GM12878 (cell line): ENCODE measurements around the gene UFM1. TPM values are rescaled to one million over a fixed set of nuclear protein-coding genes. Genes with fewer than 3 reads are reported as not detected.

Experiments
- ATAC-seq: fragments of 200-7000 bp; cut with Tn5 transposase; 3 replicates; pipeline ENCODE4 v1.9.1; 2020; ENCODE audit warnings: mild to moderate bottlenecking, moderate library complexity
- BruUV-seq: library from RNA; stranded (reverse); fragments of 400-500 nt; replicated peaks from 2 replicates; lab custom pipeline; 2021; lab: Mats Ljungman, UMichigan
- CTCF ChIA-PET: fragments of 300-600 bp; sonication (Branson Sonifier 250); formaldehyde crosslinking; extraction: SDS; loops from one replicate; lab custom pipeline; 2021; ENCODE audit warnings: inconsistent platforms; lab: Yijun Ruan, JAX
- POLR2A ChIA-PET: fragments of 350-600 bp; formaldehyde crosslinking; extraction: SDS; loops from one replicate; lab custom pipeline; 2021; ENCODE audit warnings: inconsistent platforms; lab: Charles Lee
- RAD21 ChIA-PET: fragments of 300-600 bp; sonication (Branson Sonifier 250); formaldehyde crosslinking; loops from one replicate; lab custom pipeline; 2023; ENCODE audit warnings: antibody characterized with exemption; ENCODE audit not compliant: unreplicated experiment; lab: Charles Lee
- SMC1A ChIA-PET: fragments of 300-600 bp; sonication (Branson Sonifier 250); formaldehyde crosslinking; loops from one replicate; lab custom pipeline; 2023; ENCODE audit not compliant: unreplicated experiment, uncharacterized antibody; lab: Charles Lee
- DNase-seq: peaks from one replicate; pipeline ENCODE4 v3.0.0-alpha.2; 2011; ENCODE audit warnings: low read depth, low spot score
- FAIRE-seq: peaks from 3 replicates; lab custom pipeline; 2011; peaks lifted over from hg19 to GRCh38; lab: Jason Lieb, UNC
- H2AFZ ChIP-seq: 2 replicates; pipeline ENCODE4 v1.6.0; 2011; ENCODE audit warnings: low read depth, low read length, control low read depth; ENCODE audit not compliant: control insufficient read depth
- H3K27ac ChIP-seq: 2 replicates; pipeline ENCODE4 v1.5.1; 2011; ENCODE audit warnings: control low read depth; ENCODE audit not compliant: control insufficient read depth, insufficient read depth
- H3K27me3 ChIP-seq, 2 experiments: replicated peaks in 1 of 2; 2 replicates each; pipeline versions ENCODE4 v1.6.0 to v1.6.1; 2011; ENCODE audit warnings: low read length in 1 of 2; ENCODE audit not compliant: control insufficient read depth in 2 of 2, insufficient read depth in 2 of 2
- H3K36me3 ChIP-seq, 2 experiments: 2 replicates each; pipeline ENCODE4 v1.5.1; 2011; ENCODE audit warnings: low read length in 1 of 2; ENCODE audit not compliant: control insufficient read depth in 2 of 2, insufficient read depth in 2 of 2
- H3K4me1 ChIP-seq: 2 replicates; pipeline ENCODE4 v1.6.1; 2011; ENCODE audit warnings: mild to moderate bottlenecking, low read length, moderate library complexity, mixed read lengths; ENCODE audit not compliant: control insufficient read depth, insufficient read depth
- H3K4me2 ChIP-seq: 2 replicates; pipeline ENCODE4 v1.6.0; 2011; ENCODE audit warnings: control low read depth; ENCODE audit not compliant: control insufficient read depth, insufficient read depth
- H3K4me3 ChIP-seq: fragments of 200-600 bp; sonication (generic); 2 replicates; pipeline ENCODE4 v1.5.1; 2016
- H3K79me2 ChIP-seq: 2 replicates; pipeline ENCODE4 v1.6.0; 2011; ENCODE audit warnings: low read length; ENCODE audit not compliant: control insufficient read depth, insufficient read depth
- H3K9ac ChIP-seq: 2 replicates; pipeline ENCODE4 v1.8.0; 2011; ENCODE audit warnings: low read length, control low read depth, mixed read lengths; ENCODE audit not compliant: control insufficient read depth, insufficient read depth
- H3K9me3 ChIP-seq: replicated peaks from 3 replicates; pipeline ENCODE4 v1.5.1; 2011; ENCODE audit warnings: mild to moderate bottlenecking, low read length; ENCODE audit not compliant: control insufficient read depth, insufficient read depth
- H4K20me1 ChIP-seq: 2 replicates; pipeline ENCODE4 v1.6.0; 2011; ENCODE audit not compliant: control insufficient read depth, insufficient read depth
- BCL3 ChIP-seq: IDR thresholded peaks from 2 replicates; pipeline ENCODE4 v1.6.1; 2011; ENCODE audit warnings: borderline replicate concordance, low read depth, mild to moderate bottlenecking, moderate library complexity, low read length; ENCODE audit not compliant: insufficient read depth, poor library complexity, severe bottlenecking
- CEBPB ChIP-seq, 2 experiments: fragments of 150-350 bp in 1 of 2; IDR thresholded peaks; 2 replicates each; pipeline ENCODE4 v1.6.1; 2012 to 2014; ENCODE audit warnings: low read depth in 2 of 2, low read length in 2 of 2, borderline replicate concordance in 1 of 2, inconsistent platforms in 1 of 2
- CHD1 ChIP-seq: IDR thresholded peaks from 2 replicates; pipeline ENCODE4 v1.6.1; 2012; ENCODE audit warnings: low read depth, low read length, improper control_type of control experiment
- ESRRA ChIP-seq: IDR thresholded peaks from 2 replicates; pipeline ENCODE4 v1.6.1; 2012; ENCODE audit warnings: mild to moderate bottlenecking, low read length, improper control_type of control experiment
- MXI1 ChIP-seq: fragments of 150-350 bp; IDR thresholded peaks from 2 replicates; pipeline ENCODE4 v1.6.1; 2011; ENCODE audit warnings: low read depth, mild to moderate bottlenecking, inconsistent platforms, low read length, improper control_type of control experiment
- MYC ChIP-seq: IDR thresholded peaks from 2 replicates; pipeline ENCODE4 v1.6.1; 2011; ENCODE audit warnings: mild to moderate bottlenecking, low read length, moderate library complexity, inconsistent platforms; ENCODE audit not compliant: insufficient read depth, insufficient replicate concordance, insufficient read length, severe bottlenecking
- NR2C1 ChIP-seq: fragments of 450-650 bp; IDR thresholded peaks from 2 replicates; pipeline ENCODE4 v1.6.1; 2017; ENCODE audit warnings: antibody characterized with exemption, mild to moderate bottlenecking, moderate library complexity
- POLR2A ChIP-seq: IDR thresholded peaks from 2 replicates; pipeline ENCODE4 v1.6.1; 2011; ENCODE audit warnings: low read depth, mild to moderate bottlenecking, low read length
- SMAD5 ChIP-seq: IDR thresholded peaks from 2 replicates; pipeline ENCODE4 v1.6.1; 2016; ENCODE audit warnings: antibody characterized with exemption, low read depth
- SMARCA5 ChIP-seq: fragments of 450-650 bp; IDR thresholded peaks from 2 replicates; pipeline ENCODE4 v1.6.1; 2017; ENCODE audit warnings: mild to moderate bottlenecking
- TCF3 ChIP-seq: IDR thresholded peaks from 2 replicates; pipeline ENCODE4 v1.6.1; 2012; ENCODE audit warnings: low read depth, mild to moderate bottlenecking, low read length, borderline replicate concordance; ENCODE audit not compliant: insufficient read depth
- TCF7 ChIP-seq: IDR thresholded peaks from 2 replicates; pipeline ENCODE4 v1.6.1; 2014; ENCODE audit warnings: antibody characterized with exemption, borderline replicate concordance
- WGBS: methylation state at CpG from one replicate; pipeline ENCODE4 v1.1.6; 2016; ENCODE audit warnings: low lambda C conversion rate; ENCODE audit not compliant: insufficient replicate concordance, insufficient coverage; ENCODE audit errors: missing lambda C conversion rate; 5-methylcytosine and 5-hydroxymethylcytosine counted together
- in situ Hi-C: fragments of 300-500 bp; cut with MboI; formaldehyde crosslinking; loops from 9 replicates; pipeline ENCODE4 v1.14.3; 2018; ENCODE audit warnings: mixed read lengths
- intact Hi-C: fragments of 100-400 bp; cut with micrococcal nuclease; formaldehyde crosslinking; loops from one replicate; pipeline ENCODE4 v1.14.2; 2022; ENCODE audit not compliant: unreplicated experiment
- polyA plus RNA-seq, 11 experiments: library from polyadenylated mRNA; depleted of rRNA in 4 of 11; unstranded in 6 of 11; stranded (reverse) in 5 of 11; fragments of >200 nt; fragmentation: Nextera tagmentation in 4 of 11; fragmentation: Illumina TruSeq in 1 of 11; extraction: Ambion mirVana in 4 of 11; extraction: Trizol in 1 of 11; gene quantifications; 1 replicate in 1 of 11; 2 replicates in 10 of 11; pipeline versions ENCODE4 v1.2.1 to v1.2.3, GENCODE V29; 2011 to 2016; ENCODE audit warnings: inconsistent platforms in 2 of 11, missing spikeins in 2 of 11, low read depth in 1 of 11
- total RNA-seq, 4 experiments: library from RNA; depleted of rRNA in 3 of 4; stranded (reverse); fragments of >200 nt in 3 of 4; fragmentation: Illumina TruSeq in 1 of 4; extraction: Trizol in 1 of 4; gene quantifications; 2 replicates each; pipeline versions ENCODE4 v1.2.1 to v1.2.3, GENCODE V29; 2013 to 2021
- TF ChIP-seq, protein P1 (sequence below): fragments of 450-650 bp; conservative IDR thresholded peaks from 2 replicates; pipeline ENCODE4 v1.6.1; 2017; ENCODE audit warnings: mild to moderate bottlenecking, moderate library complexity
- TF ChIP-seq, protein P2 (sequence below): fragments of 150-350 bp; IDR thresholded peaks from 2 replicates; pipeline ENCODE4 v1.6.1; 2016; ENCODE audit warnings: low read depth, low read length
- TF ChIP-seq, protein P3 (sequence below): fragments of 450-650 bp; IDR thresholded peaks from 2 replicates; pipeline ENCODE4 v1.6.1; 2016; ENCODE audit warnings: mild to moderate bottlenecking

The UFM1 gene
- total and polyA plus RNA-seq, 10 of the 15 experiments (the other 5 are each of a cell fraction or from before 2014, with no cell fraction given), result 40.8 to 96.5 (median 73.8) TPM

- DNase-seq (no peak), FAIRE-seq (no peak), ATAC-seq (no peak)
- Histone ChIP-seq H3K79me2 (no peaks in the 10 kb centered on the region), H3K4me1 (no peaks in the 10 kb centered on the region), H3K4me3 (no peak overlapping the region), H3K27ac (no peak overlapping the region), H4K20me1 (no peaks in the 10 kb centered on the region), H3K27me3 (no peaks in the 10 kb centered on the region), H2AFZ (no peak overlapping the region), H3K9me3 (no peaks in the 10 kb centered on the region), H3K4me2 (no peak overlapping the region), H3K9ac (no peak overlapping the region), H3K36me3 (no peaks in the 10 kb centered on the region)
- ChIA-PET POLR2A (no interaction called here), SMC1A (no interaction called here), RAD21 (interaction anchor here (0.6 kb wide), 1 partner anchor 124 kb away, joined by 4 read pairs; no protein-coding TSS in a partner anchor), CTCF (interaction anchor here (1.3 kb wide), 1 partner anchor 23 kb away, joined by 3 read pairs; no protein-coding TSS in a partner anchor)
- BruUV-seq, result no TSS peak
- TF ChIP-seq, protein P1, sequence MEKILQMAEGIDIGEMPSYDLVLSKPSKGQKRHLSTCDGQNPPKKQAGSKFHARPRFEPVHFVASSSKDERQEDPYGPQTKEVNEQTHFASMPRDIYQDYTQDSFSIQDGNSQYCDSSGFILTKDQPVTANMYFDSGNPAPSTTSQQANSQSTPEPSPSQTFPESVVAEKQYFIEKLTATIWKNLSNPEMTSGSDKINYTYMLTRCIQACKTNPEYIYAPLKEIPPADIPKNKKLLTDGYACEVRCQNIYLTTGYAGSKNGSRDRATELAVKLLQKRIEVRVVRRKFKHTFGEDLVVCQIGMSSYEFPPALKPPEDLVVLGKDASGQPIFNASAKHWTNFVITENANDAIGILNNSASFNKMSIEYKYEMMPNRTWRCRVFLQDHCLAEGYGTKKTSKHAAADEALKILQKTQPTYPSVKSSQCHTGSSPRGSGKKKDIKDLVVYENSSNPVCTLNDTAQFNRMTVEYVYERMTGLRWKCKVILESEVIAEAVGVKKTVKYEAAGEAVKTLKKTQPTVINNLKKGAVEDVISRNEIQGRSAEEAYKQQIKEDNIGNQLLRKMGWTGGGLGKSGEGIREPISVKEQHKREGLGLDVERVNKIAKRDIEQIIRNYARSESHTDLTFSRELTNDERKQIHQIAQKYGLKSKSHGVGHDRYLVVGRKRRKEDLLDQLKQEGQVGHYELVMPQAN, result no peak
- TF ChIP-seq MXI1 (no peak), TCF7 (no peak), TCF3 (no peak), CEBPB (IDR thresholded peaks at IDR 0.05; ENCODE audit: borderline replicate concordance in 1 of 2, low read depth in 2 of 2, low read length in 2 of 2) (no peak), SMARCA5 (no peak), SMAD5 (no peak), ESRRA (no peak), BCL3 (no peak), CHD1 (no peak), NR2C1 (no peak), POLR2A (no peak), MYC (no peak)
- TF ChIP-seq, protein P2, sequence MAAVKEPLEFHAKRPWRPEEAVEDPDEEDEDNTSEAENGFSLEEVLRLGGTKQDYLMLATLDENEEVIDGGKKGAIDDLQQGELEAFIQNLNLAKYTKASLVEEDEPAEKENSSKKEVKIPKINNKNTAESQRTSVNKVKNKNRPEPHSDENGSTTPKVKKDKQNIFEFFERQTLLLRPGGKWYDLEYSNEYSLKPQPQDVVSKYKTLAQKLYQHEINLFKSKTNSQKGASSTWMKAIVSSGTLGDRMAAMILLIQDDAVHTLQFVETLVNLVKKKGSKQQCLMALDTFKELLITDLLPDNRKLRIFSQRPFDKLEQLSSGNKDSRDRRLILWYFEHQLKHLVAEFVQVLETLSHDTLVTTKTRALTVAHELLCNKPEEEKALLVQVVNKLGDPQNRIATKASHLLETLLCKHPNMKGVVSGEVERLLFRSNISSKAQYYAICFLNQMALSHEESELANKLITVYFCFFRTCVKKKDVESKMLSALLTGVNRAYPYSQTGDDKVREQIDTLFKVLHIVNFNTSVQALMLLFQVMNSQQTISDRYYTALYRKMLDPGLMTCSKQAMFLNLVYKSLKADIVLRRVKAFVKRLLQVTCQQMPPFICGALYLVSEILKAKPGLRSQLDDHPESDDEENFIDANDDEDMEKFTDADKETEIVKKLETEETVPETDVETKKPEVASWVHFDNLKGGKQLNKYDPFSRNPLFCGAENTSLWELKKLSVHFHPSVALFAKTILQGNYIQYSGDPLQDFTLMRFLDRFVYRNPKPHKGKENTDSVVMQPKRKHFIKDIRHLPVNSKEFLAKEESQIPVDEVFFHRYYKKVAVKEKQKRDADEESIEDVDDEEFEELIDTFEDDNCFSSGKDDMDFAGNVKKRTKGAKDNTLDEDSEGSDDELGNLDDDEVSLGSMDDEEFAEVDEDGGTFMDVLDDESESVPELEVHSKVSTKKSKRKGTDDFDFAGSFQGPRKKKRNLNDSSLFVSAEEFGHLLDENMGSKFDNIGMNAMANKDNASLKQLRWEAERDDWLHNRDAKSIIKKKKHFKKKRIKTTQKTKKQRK, result no peak
- TF ChIP-seq, protein P3, sequence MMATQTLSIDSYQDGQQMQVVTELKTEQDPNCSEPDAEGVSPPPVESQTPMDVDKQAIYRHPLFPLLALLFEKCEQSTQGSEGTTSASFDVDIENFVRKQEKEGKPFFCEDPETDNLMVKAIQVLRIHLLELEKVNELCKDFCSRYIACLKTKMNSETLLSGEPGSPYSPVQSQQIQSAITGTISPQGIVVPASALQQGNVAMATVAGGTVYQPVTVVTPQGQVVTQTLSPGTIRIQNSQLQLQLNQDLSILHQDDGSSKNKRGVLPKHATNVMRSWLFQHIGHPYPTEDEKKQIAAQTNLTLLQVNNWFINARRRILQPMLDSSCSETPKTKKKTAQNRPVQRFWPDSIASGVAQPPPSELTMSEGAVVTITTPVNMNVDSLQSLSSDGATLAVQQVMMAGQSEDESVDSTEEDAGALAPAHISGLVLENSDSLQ, result no peak
- intact Hi-C loops, result no loop called here
- in situ Hi-C loops, result no loop called here
- WGBS, result 71% methylated on average over 3 of the region's 3 CpGs
Observed at GRCh38 chr13:38395497-38395788, 45.8 kb downstream of the UFM1 start.
